SHP77 (cell line): ENCODE data around the gene USP16.

Experiments
- DNase-seq, 2 experiments: peaks; one replicate each; lab custom pipeline; 2025; lab: John Stamatoyannopoulos, UW

Gene USP16

GRCh38 chr21:29083306-29083705 lies 58.8 kb downstream of the USP16 start:
- no peak for DNase-seq

DNA sequence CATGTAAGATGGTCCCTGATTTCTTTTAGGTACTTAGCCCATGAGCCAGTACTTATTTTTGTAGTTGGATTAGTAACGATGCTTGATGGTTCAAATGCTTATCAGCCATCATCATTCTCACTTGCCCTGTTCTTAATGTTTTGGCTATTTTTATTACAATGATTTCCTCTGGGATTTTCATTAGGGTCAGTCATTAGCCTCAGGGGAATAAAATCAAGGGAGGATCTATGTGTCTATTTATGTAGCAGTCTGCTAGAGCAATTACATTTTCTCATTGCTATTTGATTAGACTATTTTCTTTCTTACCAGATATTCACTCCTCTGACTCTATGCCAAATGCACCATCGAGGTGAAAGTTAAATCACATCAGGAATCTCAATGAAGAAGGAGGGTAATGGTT lies 59.9 kb downstream of the USP16 start:
- DNase-seq = no peak

GRCh38 chr21:29085106-29085752 lies 60.8 kb downstream of the USP16 start:
- DNase-seq = no peak

GRCh38 chr21:29091033-29091432 lies 66.6 kb downstream of the USP16 start:
- DNase-seq = no peak

DNA sequence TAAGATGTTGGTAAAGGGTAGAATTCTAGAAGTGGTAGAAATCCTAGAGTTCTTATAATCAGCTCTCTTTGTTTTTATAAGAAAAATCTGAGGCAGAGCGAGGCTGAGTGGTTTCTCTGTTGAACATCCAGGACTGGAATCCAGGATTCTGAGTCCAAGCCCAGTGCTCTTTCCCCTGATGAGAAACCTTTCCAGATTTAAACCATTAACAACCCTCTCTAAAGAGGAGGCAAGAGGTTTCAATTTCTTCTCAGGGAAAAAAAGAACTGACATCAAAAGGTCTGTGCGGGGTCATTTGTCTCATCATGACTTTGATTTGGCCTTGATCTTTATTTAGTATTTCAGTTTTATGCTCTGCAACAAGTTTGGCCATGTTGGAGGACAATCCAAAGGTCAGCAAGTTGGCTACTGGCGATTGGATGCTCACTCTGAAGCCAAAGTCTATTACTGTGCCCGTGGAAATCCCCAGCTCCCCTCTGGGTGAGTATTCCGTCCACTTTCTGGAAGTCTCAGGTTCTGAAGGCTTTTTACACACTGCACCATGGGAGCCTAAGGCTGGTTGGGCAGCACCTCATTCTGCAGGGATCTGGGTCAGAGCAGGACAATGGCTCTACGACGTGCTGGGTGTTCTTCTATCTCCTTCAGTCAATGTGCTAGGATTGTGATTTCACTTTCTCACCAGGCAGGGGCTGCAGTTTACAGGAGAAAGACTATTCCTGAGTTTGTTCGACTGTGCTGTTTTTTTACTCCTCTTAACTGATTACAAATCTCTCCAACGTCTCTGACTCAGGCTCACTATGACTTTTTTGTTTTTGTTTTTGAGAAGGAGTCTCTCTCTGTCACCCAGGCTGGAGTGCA lies 67.9 kb downstream of the USP16 start:
- DNase-seq = no peak

GRCh38 chr21:29096218-29097015 lies 71.9 kb downstream of the USP16 start:
- no peak for DNase-seq

GRCh38 chr21:29098156-29098555 lies 73.7 kb downstream of the USP16 start:
- no peak for DNase-seq

DNA sequence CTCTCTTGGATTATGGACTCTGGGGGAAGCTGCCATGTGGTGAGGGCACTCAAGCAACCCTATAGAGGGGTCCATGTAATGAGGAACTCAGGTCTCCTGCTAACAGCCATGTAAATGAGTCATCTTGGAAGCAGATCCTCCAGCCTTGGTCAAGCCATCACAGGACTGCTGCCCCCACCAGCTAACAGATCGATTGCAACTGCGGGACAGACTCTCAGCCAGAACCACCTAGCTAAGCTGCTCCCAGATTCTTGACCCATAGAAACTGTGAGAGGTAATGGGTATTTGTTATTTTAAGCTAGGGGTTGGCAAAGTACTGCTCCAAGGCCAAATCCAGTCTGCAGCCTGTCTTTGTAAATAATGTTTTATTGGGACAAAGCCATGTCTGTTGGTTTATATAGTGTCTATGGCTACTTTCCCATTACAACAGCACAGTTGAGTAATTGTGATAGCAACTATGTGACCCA lies 78.4 kb downstream of the USP16 start:
- DNase-seq = no peak
